ENCODE measurements around the gene INVS.
"Not testable (repeated sequence)": the region's sequence is repeated elsewhere in the genome, so short reads cannot be mapped to it uniquely, and the experiment has no call there.

Gene INVS

DNA sequence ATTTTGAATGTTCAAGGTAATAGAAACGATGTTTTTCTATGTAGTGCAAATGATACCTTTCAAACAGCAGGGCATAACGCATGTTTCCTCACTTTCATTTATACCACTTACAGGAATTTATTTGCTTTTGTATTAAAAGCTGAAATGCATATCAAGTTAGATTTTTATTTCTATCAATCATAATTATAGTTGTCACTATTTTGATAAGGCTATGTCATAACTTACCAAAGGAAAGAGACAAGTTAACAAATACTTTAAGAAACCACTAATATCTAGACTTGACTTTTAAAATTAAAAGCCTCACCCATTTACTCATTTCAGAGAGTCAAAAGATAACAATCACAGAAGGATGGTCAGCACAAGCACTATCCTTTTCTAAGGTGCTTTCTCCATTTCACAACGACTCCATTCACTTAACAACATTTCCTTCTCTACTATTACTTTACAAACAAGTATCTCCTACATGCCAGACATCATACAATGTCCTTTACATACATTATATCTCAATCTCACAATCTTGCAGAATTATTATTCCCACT, 12.9 kb upstream of the INVS start:
- H3K36me3 ChIP-seq (ENCODE audit: insufficient read depth, low read length) = no peaks in the 10 kb centered on the region
- no peak overlapping the region for H3K9ac ChIP-seq (ENCODE audit: low read length)
- H3K4me1 ChIP-seq (ENCODE audit: insufficient read depth, low read length) = peaks cover 10% of the 10 kb centered on the region
- no peaks in the 10 kb centered on the region for H3K9me3 ChIP-seq (ENCODE audit: low read length)
- H3K27ac ChIP-seq (ENCODE audit: low read depth, low read length) = no peak overlapping the region
- no peak overlapping the region for H3K4me3 ChIP-seq (ENCODE audit: low read depth in 1 of 2, low read length in 2 of 2)
- H3K27me3 ChIP-seq (ENCODE audit: control insufficient read depth in 1 of 2, insufficient read depth in 2 of 2, low read length in 2 of 2) = no peaks in the 10 kb centered on the region

DNA sequence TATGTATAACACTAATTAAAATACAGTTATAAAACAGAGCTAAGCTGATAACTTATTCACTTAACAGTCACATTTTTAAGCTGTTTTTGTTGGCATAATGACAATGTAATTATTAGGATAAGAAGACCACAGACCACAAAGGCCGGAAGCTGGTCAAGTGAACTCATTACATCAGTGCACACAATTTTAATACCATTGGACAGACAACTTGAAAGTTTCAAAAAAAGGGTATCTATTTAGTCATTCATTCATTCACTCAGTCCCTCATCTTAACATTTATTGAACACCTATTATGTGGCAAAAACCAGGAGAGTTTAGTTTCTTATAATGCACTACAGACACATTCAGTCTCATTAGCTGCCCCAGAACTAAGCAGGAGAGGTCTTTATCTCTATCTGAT, 11.8 kb upstream of the INVS start:
- peaks cover 10% of the 10 kb centered on the region for H3K4me1 ChIP-seq (ENCODE audit: insufficient read depth, low read length)
- H3K36me3 ChIP-seq (ENCODE audit: insufficient read depth, low read length) = no peaks in the 10 kb centered on the region

DNA sequence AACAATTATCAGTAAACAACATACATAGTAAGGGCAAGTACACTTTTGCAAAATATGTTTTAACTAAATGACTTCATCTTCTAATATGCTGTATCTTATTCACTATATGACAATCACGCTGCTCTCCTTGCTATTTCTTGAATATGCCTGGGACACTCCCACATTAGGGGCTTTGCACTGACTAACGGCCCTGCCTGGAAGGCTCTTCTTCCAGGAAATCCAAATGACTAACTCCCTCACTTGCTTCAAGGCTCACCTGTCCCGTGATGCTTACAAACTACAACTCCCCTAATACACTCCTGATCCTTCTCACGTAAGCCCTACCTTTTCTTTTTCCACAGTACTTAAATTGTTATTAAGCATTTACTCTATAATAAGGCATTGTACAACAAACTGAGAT, 10.8 kb upstream of the INVS start:
- no peaks in the 10 kb centered on the region for H3K36me3 ChIP-seq (ENCODE audit: insufficient read depth, low read length)
- no peak overlapping the region for H3K9ac ChIP-seq (ENCODE audit: low read length)
- H3K27ac ChIP-seq (ENCODE audit: low read depth, low read length) = no peak overlapping the region
- H3K4me1 ChIP-seq (ENCODE audit: insufficient read depth, low read length) = peaks cover 4% of the 10 kb centered on the region
- no peaks in the 10 kb centered on the region for H3K27me3 ChIP-seq (ENCODE audit: control insufficient read depth in 1 of 2, insufficient read depth in 2 of 2, low read length in 2 of 2)
- no peaks in the 10 kb centered on the region for H3K9me3 ChIP-seq (ENCODE audit: low read length)
- H3K4me3 ChIP-seq (ENCODE audit: low read depth in 1 of 2, low read length in 2 of 2) = no peak overlapping the region

More for the DNA sequence above, 11.8 kb upstream of the INVS start:
- no peak overlapping the region for H3K9ac ChIP-seq (ENCODE audit: low read length)
- H3K27me3 ChIP-seq (ENCODE audit: control insufficient read depth in 1 of 2, insufficient read depth in 2 of 2, low read length in 2 of 2) = no peaks in the 10 kb centered on the region
- no peaks in the 10 kb centered on the region for H3K9me3 ChIP-seq (ENCODE audit: low read length)
- no peak overlapping the region for H3K4me3 ChIP-seq (ENCODE audit: low read depth in 1 of 2, low read length in 2 of 2)
- H3K27ac ChIP-seq (ENCODE audit: low read depth, low read length) = no peak overlapping the region

DNA sequence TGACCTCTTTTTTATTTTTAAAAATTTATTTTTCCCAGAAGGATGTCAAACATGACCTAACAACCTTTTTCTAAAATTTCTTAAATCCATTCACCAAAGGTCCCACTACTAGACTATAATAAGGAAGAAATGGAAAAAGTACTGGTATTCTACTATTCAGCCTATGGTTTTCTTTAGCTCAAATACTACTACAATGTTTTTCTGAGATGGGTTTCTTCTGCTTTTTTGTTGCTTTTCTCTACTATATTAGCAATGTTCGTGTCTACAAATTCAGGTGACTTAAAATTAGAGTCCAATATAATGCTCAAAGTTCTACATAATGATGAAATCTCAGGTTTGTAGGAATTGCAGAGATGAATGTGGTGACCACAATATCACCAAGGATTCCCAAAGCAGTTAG, 8.2 kb upstream of the INVS start:
- Histone ChIP-seq H3K4me1 (ENCODE audit: insufficient read depth, low read length) (no peaks in the 10 kb centered on the region), H3K36me3 (ENCODE audit: insufficient read depth, low read length) (no peaks in the 10 kb centered on the region), H3K9ac (ENCODE audit: low read length) (no peak overlapping the region), H3K9me3 (ENCODE audit: low read length) (no peaks in the 10 kb centered on the region), H3K27me3 (ENCODE audit: control insufficient read depth in 1 of 2, insufficient read depth in 2 of 2, low read length in 2 of 2) (no peaks in the 10 kb centered on the region), H3K4me3 (ENCODE audit: low read depth in 1 of 2, low read length in 2 of 2) (no peak overlapping the region), H3K27ac (ENCODE audit: low read depth, low read length) (no peak overlapping the region)

DNA sequence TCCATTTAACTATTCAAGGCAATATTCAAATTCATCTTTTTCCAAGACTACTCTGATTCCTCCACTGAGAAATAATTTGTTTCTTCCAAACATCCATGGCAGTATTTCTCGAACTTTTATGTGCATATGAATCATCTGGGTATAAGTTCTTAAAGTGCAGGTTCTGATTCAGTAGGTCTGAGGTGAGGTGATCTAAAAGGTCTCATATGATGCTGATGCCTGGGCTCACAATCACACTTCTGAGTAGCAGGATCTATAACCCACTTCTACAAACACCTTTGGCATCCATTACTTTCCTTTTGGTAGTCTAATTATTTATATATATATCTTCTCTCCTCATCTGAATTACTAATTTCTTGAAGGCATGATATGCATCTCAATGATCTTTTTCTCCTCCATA, 7.4 kb upstream of the INVS start:
- no peak overlapping the region for H3K9ac ChIP-seq (ENCODE audit: low read length)
- no peak overlapping the region for H3K27ac ChIP-seq (ENCODE audit: low read depth, low read length)
- H3K4me1 ChIP-seq (ENCODE audit: insufficient read depth, low read length) = peaks cover 4% of the 10 kb centered on the region
- H3K27me3 ChIP-seq (ENCODE audit: control insufficient read depth in 1 of 2, insufficient read depth in 2 of 2, low read length in 2 of 2) = no peaks in the 10 kb centered on the region
- H3K9me3 ChIP-seq (ENCODE audit: low read length) = no peaks in the 10 kb centered on the region
- no peaks in the 10 kb centered on the region for H3K36me3 ChIP-seq (ENCODE audit: insufficient read depth, low read length)
- H3K4me3 ChIP-seq (ENCODE audit: low read depth in 1 of 2, low read length in 2 of 2) = no peak overlapping the region

DNA sequence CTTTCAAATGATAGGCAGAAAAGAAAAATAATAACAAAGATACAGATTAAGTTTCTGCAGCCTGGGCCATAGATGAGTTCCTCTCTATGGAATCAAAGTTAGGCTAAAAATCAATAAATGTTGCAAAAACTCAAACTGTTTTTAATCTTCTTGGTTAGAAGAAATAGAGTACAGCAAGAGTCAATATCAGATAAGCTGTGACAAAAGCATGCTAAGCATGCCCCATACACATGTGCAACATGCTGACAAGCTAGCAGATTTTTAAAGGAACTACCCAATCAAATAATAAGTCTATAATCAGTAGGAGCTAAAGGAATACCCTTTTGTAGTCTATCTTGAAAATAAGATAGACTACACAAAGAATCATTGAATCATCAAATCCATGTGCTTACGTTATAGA, 7.0 kb upstream of the INVS start:
- no peak overlapping the region for H3K4me3 ChIP-seq (ENCODE audit: low read depth in 1 of 2, low read length in 2 of 2)
- no peak overlapping the region for H3K27ac ChIP-seq (ENCODE audit: low read depth, low read length)
- H3K27me3 ChIP-seq (ENCODE audit: control insufficient read depth in 1 of 2, insufficient read depth in 2 of 2, low read length in 2 of 2) = no peaks in the 10 kb centered on the region
- no peaks in the 10 kb centered on the region for H3K36me3 ChIP-seq (ENCODE audit: insufficient read depth, low read length)
- no peaks in the 10 kb centered on the region for H3K9me3 ChIP-seq (ENCODE audit: low read length)
- no peak overlapping the region for H3K9ac ChIP-seq (ENCODE audit: low read length)
- peaks cover 8% of the 10 kb centered on the region for H3K4me1 ChIP-seq (ENCODE audit: insufficient read depth, low read length)

DNA sequence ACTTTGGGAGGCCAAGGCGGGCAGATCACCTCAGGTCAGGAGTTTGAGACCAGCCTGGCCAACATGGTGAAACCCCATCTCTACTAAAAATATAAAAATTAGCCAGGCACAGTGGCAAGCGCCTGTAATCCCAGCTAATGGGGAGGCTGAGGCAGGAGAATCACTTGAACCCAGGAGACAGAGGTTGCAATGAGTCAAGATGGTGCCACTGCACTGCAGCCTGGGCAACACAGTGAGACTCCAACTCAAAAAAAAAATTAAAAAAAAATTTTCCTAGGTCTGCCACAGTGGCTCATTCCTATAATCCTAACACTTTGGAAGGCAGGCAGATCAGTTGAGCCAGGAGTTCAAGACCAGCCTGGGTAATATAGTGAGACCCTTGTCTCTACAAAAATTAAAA, 4.6 kb upstream of the INVS start:
- H3K27ac ChIP-seq (ENCODE audit: low read depth, low read length); H3K36me3 ChIP-seq (ENCODE audit: insufficient read depth, low read length); H3K9me3 ChIP-seq (ENCODE audit: low read length); H3K9ac ChIP-seq (ENCODE audit: low read length); H3K4me3 ChIP-seq (ENCODE audit: low read depth in 1 of 2, low read length in 2 of 2); H3K27me3 ChIP-seq (ENCODE audit: control insufficient read depth in 1 of 2, insufficient read depth in 2 of 2, low read length in 2 of 2): not testable (repeated sequence)
- H3K4me1 ChIP-seq (ENCODE audit: insufficient read depth, low read length) = peaks cover 20% of the 10 kb centered on the region

DNA sequence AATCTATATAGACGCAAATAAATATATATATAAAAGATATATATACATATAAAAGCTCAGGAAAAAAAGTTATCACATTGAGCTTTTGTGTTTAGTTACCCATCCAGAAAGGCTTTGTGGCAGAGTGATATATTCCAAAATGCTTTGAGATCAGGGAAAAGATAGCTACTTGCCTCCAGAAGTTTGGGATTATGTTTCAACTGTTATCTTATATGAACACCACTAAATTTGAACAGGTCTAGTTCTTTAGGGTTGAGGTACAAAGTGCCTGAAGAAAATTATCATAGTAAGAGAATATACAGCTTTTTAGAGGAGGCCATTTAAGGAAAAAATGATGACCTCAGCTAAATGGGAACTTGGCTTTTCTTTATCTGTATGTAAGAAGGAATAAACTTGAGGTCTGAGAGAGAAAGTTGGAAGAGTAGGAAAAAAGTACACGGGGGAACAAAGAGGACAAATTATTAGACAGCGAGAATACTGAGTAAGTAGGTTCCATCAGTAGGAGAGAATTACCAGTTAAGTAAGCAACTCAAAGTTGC, 2.6 kb upstream of the INVS start:
- Histone ChIP-seq H3K4me1 (ENCODE audit: insufficient read depth, low read length) (peaks cover 20% of the 10 kb centered on the region), H3K27ac (ENCODE audit: low read depth, low read length) (no peak overlapping the region), H3K9ac (ENCODE audit: low read length) (no peak overlapping the region), H3K36me3 (ENCODE audit: insufficient read depth, low read length) (no peaks in the 10 kb centered on the region), H3K4me3 (ENCODE audit: low read depth in 1 of 2, low read length in 2 of 2) (no peak overlapping the region), H3K27me3 (ENCODE audit: control insufficient read depth in 1 of 2, insufficient read depth in 2 of 2, low read length in 2 of 2) (no peaks in the 10 kb centered on the region), H3K9me3 (ENCODE audit: low read length) (no peaks in the 10 kb centered on the region)

DNA sequence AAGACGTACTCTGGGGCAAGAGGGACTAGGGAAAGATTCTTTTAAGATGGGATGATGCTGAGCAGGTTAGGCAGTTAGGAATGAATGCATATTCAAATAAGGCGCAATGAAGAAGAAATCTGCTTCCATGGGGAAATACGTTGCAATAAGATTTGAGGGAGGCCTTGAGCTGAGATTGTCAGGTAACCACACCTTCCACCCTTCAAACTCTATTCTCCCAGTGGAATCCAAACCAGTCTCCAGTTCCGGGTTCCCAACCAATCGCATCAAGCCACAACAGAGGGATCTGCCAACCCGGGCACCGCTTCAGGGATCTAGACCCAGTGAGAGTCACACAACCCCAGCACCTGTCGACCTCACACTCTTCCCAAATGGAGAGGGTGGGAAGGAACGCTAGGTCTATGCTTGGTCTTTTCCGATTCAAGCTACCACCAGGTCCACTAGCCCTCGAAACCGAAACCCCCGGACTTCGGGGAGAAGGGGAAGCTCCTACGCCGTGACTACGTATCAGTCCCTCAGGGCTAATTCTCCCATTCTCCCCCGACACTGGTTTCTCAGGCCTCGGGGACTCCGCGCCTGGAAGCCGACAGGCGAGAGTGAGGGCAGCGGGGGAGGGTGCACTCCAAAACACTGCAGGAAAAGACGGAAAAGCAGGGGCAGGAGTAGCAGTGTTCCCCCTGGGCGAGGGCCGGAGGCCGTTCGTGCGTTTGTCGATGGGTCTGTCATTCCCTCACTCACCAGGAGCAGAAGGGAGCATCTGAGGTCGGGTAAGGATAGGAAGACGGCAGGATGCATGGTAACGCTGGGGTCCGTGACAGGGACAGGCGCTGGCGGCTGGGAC, 777 bp upstream of the INVS start:
- H3K4me3 ChIP-seq (ENCODE audit: low read depth in 1 of 2, low read length in 2 of 2) = peak overlapping the region; percentile 87 to 94
- peak overlapping the region; percentile 90 for H3K27ac ChIP-seq (ENCODE audit: low read depth, low read length)
- H3K36me3 ChIP-seq (ENCODE audit: insufficient read depth, low read length) = peaks cover 4% of the 10 kb centered on the region
- no peaks in the 10 kb centered on the region for H3K27me3 ChIP-seq (ENCODE audit: control insufficient read depth in 1 of 2, insufficient read depth in 2 of 2, low read length in 2 of 2)
- no peaks in the 10 kb centered on the region for H3K9me3 ChIP-seq (ENCODE audit: low read length)
- H3K9ac ChIP-seq (ENCODE audit: low read length) = peak overlapping the region; percentile 86
- H3K4me1 ChIP-seq (ENCODE audit: insufficient read depth, low read length) = peaks cover 20% of the 10 kb centered on the region

DNA sequence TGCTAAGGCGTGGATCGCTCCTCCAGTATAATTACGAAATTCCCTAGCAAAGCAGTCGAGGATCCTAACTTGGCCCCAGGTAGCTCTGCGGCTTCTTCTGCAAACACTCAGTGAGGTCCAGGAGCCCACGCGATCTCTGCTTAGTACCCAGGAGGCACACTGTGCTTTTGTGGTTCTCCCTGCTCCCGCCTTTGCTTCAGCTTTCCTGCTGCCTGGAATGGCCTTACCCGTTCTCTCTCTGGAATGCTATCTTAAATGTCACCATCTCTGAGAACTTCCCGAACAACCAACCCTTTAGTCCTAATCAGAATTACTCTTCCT, 639 bp downstream of the INVS start:
- Histone ChIP-seq H3K27me3 (ENCODE audit: control insufficient read depth in 1 of 2, insufficient read depth in 2 of 2, low read length in 2 of 2) (no peaks in the 10 kb centered on the region), H3K4me3 (ENCODE audit: low read depth in 1 of 2, low read length in 2 of 2) (peak overlapping the region; percentile 89 to 94), H3K9ac (ENCODE audit: low read length) (peak overlapping the region; percentile 60), H3K27ac (ENCODE audit: low read depth, low read length) (peak overlapping the region; percentile 83), H3K4me1 (ENCODE audit: insufficient read depth, low read length) (peaks cover 20% of the 10 kb centered on the region), H3K36me3 (ENCODE audit: insufficient read depth, low read length) (peaks cover 12% of the 10 kb centered on the region), H3K9me3 (ENCODE audit: low read length) (no peaks in the 10 kb centered on the region)

DNA sequence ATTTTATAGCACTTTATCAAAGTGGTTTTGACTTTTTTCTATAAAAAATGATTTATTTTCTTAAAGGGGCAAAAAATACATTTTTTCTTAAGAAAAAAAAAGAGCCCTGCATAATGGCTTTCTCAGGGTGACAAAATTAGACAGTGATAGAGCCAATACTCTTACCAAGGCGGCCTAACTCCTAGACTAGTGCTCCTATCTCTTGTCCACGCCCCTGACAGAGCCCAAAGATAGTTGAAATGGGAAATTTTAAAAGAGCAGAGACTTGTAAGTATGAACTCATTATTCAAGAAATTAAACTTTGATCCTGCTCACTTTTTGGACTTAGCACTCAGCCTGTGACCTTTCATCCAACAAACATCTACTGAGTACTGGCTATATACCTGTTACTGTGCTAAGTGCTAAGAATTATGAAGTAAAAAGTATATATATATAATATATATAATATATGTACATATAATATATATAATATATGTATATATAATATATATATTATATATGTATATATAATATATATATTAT, 1.2 kb downstream of the INVS start:
- Histone ChIP-seq H3K36me3 (ENCODE audit: insufficient read depth, low read length) (peaks cover 17% of the 10 kb centered on the region), H3K9ac (ENCODE audit: low read length) (no peak overlapping the region), H3K4me3 (ENCODE audit: low read depth in 1 of 2, low read length in 2 of 2) (peak overlapping the region in 1 of 2 donors; percentile 94), H3K27ac (ENCODE audit: low read depth, low read length) (peak overlapping the region; percentile 83), H3K4me1 (ENCODE audit: insufficient read depth, low read length) (peaks cover 20% of the 10 kb centered on the region), H3K9me3 (ENCODE audit: low read length) (no peaks in the 10 kb centered on the region), H3K27me3 (ENCODE audit: control insufficient read depth in 1 of 2, insufficient read depth in 2 of 2, low read length in 2 of 2) (no peaks in the 10 kb centered on the region)
